Uterus (tissue), 4 donors: Measurements from ENCODE around the gene EYA3. TPM values are rescaled to one million over a fixed set of nuclear protein-coding genes. Genes with fewer than 3 reads are reported as not detected.

Experiments used
- DNase-seq, 2 donors: peaks; one replicate each; pipeline ENCODE4 v3.0.0-alpha.2; 2019 to 2020
- H3K27ac ChIP-seq, 2 donors: fragments of 200-600 bp; sonication (generic); 1 replicate in 1 of 2; 2 replicates in 1 of 2; pipeline ENCODE4 v1.5.1; 2016 to 2018
- H3K27me3 ChIP-seq, 2 donors: fragments of 200-600 bp; sonication (generic); one replicate each; pipeline ENCODE4 v1.5.1; 2018 to 2019; ENCODE audit warnings: control low read depth in 1 of 2
- H3K36me3 ChIP-seq, 2 donors: fragments of 200-600 bp; sonication (generic); one replicate each; pipeline ENCODE4 v1.5.1; 2019; ENCODE audit warnings: control low read depth in 1 of 2
- H3K4me1 ChIP-seq, 2 donors: fragments of 200-600 bp; sonication (generic); one replicate each; pipeline ENCODE4 v1.5.1; 2018 to 2019; ENCODE audit warnings: control low read depth in 1 of 2
- H3K4me3 ChIP-seq, 2 donors: fragments of 200-600 bp; sonication (generic); 1 replicate in 1 of 2; 2 replicates in 1 of 2; pipeline ENCODE4 v1.5.1; 2018 to 2019; ENCODE audit warnings: mild to moderate bottlenecking in 1 of 2
- H3K9me3 ChIP-seq, 2 donors: fragments of 200-600 bp; sonication (generic); one replicate each; pipeline ENCODE4 v1.5.1; 2019; ENCODE audit warnings: control low read depth in 1 of 2
- POLR2A ChIP-seq, 2 donors: fragments of 450-650 bp; IDR thresholded peaks; one replicate each; pipeline ENCODE4 v1.6.1; 2016; ENCODE audit warnings: antibody characterized with exemption in 2 of 2, mild to moderate bottlenecking in 1 of 2, moderate library complexity in 1 of 2
- intact Hi-C: fragments of 100-400 bp; cut with DNase I; formaldehyde crosslinking; loops from one replicate; pipeline ENCODE4 v1.15.1; 2023; ENCODE audit warnings: low total_unique reads
- total RNA-seq, 4 donors: library from RNA; depleted of rRNA in 3 of 4; stranded (reverse); fragments of >200 nt in 3 of 4; gene quantifications; one replicate each; pipeline versions ENCODE4 v1.1.0 to v1.2.4, GENCODE V29; 2014 to 2023
- TF ChIP-seq, protein P1 (sequence below), 4 experiments: fragments of 200-600 bp in 2 of 4; fragments of 450-650 bp in 2 of 4; sonication (generic) in 2 of 4; IDR thresholded peaks; one replicate each; pipeline ENCODE4 v1.5.1; 2016 to 2019; ENCODE audit warnings: antibody characterized with exemption in 4 of 4, mild to moderate bottlenecking in 2 of 4, moderate library complexity in 1 of 4
- donor health status: DM: yes; HTN: yes; CAD: no.

The EYA3 gene
- total RNA-seq, 4 donors from 2014 or later, result 7.2 to 30.4 (median 13.1) TPM

DNA sequence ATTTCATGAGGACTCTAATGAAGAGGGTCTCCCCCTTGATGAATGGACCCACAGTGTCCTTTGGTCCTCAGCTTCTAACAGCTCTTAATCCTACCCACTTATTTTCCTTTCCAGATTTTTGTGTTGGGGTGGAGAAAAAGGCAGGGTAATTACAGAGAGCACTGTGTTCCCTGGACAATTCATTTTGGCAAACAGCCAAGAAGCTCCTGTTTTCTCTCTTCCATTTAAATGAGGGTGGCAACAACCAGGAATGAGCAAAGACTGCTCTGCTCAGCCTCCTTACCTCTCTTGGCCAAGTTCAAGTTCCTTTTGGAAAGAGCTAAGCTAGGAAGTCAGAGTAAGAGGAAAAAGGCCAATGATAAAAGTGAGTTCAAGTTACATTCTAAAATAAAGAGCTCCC, 116.7 kb downstream of the EYA3 start:
- intact Hi-C loops, result no loop called here
- Histone ChIP-seq H3K36me3 (no peaks in the 10 kb centered on the region), H3K4me1 (no peaks in the 10 kb centered on the region), H3K27me3 (no peaks in the 10 kb centered on the region), H3K9me3 (no peaks in the 10 kb centered on the region), H3K4me3 (no peak overlapping the region), H3K27ac (peak overlapping the region in 1 of 2 donors; percentile 27)
- DNase-seq, result no peak
- TF ChIP-seq, protein P1, sequence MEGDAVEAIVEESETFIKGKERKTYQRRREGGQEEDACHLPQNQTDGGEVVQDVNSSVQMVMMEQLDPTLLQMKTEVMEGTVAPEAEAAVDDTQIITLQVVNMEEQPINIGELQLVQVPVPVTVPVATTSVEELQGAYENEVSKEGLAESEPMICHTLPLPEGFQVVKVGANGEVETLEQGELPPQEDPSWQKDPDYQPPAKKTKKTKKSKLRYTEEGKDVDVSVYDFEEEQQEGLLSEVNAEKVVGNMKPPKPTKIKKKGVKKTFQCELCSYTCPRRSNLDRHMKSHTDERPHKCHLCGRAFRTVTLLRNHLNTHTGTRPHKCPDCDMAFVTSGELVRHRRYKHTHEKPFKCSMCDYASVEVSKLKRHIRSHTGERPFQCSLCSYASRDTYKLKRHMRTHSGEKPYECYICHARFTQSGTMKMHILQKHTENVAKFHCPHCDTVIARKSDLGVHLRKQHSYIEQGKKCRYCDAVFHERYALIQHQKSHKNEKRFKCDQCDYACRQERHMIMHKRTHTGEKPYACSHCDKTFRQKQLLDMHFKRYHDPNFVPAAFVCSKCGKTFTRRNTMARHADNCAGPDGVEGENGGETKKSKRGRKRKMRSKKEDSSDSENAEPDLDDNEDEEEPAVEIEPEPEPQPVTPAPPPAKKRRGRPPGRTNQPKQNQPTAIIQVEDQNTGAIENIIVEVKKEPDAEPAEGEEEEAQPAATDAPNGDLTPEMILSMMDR (IDR thresholded peaks at IDR 0.05), result no peak
- TF ChIP-seq POLR2A (IDR thresholded peaks at IDR 0.05), result no peak

DNA sequence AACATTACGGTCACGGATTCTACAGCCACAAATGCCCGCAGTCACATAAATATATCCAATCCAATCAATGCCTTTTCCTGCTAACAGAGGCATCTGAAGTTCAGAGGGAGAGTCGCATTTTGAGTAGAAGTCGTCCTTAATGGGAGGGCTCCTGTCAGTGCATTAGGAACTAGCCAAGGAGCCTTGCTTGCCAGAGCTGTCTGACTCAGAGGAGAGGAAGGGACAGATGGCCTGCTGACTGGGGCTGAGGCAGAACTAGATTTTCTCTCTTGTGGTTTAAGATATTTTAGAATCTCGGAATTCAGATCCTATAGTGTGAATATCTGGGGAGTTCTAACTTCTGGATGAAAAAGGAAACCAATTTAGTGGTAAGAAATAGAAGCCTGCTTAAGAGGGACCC, 118.0 kb downstream of the EYA3 start:
- Histone ChIP-seq H3K27ac (peak overlapping the region in 1 of 2 donors; percentile 27), H3K4me3 (no peak overlapping the region), H3K27me3 (no peaks in the 10 kb centered on the region), H3K36me3 (no peaks in the 10 kb centered on the region), H3K4me1 (no peaks in the 10 kb centered on the region), H3K9me3 (no peaks in the 10 kb centered on the region)
- no peak for TF ChIP-seq POLR2A (IDR thresholded peaks at IDR 0.05)
- TF ChIP-seq, protein P1 (IDR thresholded peaks at IDR 0.05), result no peak
- intact Hi-C loops, result no loop called here
- DNase-seq, result peak in 1 of 2 donors; percentile 43

DNA sequence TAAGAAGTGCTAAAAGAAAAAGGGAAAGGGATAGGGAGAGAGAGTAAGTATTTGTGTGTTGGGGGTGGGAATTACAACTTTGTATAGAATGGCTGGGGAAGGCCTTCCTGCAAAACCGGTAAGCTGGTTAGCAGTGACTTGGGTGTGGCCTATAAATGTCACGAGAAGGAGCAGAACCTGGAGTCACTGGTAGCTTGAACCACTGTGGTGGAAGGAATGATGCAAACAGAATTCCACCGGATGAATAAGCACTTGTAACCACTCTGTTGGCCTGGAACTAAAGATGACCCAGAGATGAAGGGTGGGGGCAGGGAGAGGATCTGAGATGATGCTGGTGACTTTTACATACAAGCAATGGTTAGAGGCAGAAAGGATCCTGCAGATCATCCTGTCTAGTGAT, 119.7 kb downstream of the EYA3 start:
- no peaks in the 10 kb centered on the region for H3K36me3 ChIP-seq
- DNase-seq, result no peak
- TF ChIP-seq, protein P1 (IDR thresholded peaks at IDR 0.05), result no peak
- no peak for TF ChIP-seq POLR2A (IDR thresholded peaks at IDR 0.05)
- intact Hi-C loops, result no loop called here
- no peaks in the 10 kb centered on the region for H3K27me3 ChIP-seq
- no peak overlapping the region for H3K27ac ChIP-seq
- H3K4me1 ChIP-seq, result no peaks in the 10 kb centered on the region
- H3K9me3 ChIP-seq, result no peaks in the 10 kb centered on the region
- no peak overlapping the region for H3K4me3 ChIP-seq

DNA sequence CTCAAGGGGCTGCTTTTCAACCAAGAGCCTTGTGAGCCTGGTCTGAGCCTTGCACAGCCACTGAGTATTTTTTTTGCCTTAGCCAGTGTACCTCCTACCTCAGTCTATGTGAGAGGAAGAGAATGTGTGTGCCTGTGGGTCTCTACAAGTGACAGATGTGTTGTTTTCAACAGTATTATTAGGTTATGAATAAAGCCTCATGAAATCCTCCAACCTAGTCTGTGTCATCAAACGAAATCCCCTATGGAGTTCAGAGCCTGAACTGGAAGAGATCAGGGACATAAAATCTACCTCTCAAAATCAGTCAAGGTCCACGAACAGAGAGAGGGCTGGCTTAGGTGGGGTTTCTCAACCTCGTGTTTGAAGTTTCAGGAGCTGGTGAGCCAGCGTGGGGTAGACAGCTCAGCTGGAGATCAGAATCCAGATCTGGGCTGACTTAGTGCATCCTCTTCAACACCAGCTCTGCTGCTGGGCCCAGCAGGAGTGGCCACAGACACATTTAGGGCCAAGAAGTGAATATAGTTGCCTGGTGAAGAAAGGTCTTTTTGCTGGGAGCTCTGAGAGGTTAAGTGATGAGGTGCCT, 120.4 kb downstream of the EYA3 start:
- Histone ChIP-seq H3K36me3 (no peaks in the 10 kb centered on the region), H3K4me3 (no peak overlapping the region), H3K4me1 (no peaks in the 10 kb centered on the region), H3K9me3 (no peaks in the 10 kb centered on the region), H3K27ac (no peak overlapping the region), H3K27me3 (no peaks in the 10 kb centered on the region)
- TF ChIP-seq POLR2A (IDR thresholded peaks at IDR 0.05), result no peak
- TF ChIP-seq, protein P1 (IDR thresholded peaks at IDR 0.05), result no peak
- intact Hi-C loops, result no loop called here
- DNase-seq, result no peak

DNA sequence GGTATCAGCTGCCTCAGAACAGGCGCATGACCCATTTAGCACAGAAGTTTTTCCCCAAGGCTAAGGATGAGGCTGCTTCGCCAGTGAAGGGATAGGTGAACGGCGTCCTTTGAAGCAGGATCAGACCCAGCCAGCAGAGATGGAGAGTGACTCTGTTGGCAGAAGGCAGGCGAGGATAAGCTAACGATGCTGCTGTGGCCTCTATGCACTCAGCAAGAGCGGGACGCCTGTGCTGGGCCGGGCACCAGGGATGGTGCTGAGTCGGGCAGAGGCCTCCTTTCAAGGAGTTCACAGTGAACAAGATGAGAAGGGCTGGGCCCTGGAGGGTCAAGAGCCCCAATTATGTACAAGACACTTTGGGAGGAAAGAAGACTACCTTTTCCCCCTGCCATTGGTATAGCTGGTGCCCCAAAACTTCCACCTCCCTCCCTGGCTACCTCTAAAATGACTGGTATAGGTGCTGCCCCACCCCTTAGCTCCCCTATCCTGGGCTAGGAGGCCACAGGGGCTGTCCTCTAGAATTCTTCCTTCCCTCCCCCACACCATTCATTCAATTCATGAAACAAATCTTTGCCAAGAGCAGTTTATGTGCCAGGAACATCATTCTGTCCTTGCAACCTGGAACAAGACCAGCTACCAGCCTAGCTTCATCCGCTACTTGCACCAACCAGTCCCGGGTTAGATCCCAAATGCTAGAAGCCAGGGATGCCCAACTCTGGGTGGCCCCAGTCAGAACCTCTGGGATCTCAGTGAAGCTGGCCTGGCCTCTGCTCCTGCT, 121.1 kb downstream of the EYA3 start:
- DNase-seq, result no peak
- Histone ChIP-seq H3K27ac (no peak overlapping the region), H3K27me3 (no peaks in the 10 kb centered on the region), H3K4me3 (no peak overlapping the region), H3K4me1 (no peaks in the 10 kb centered on the region), H3K9me3 (no peaks in the 10 kb centered on the region), H3K36me3 (no peaks in the 10 kb centered on the region)
- intact Hi-C loops, result no loop called here
- TF ChIP-seq, protein P1 (IDR thresholded peaks at IDR 0.05), result no peak
- TF ChIP-seq POLR2A (IDR thresholded peaks at IDR 0.05), result no peak
